DOHH2 (cell line): Measurements from ENCODE around the gene SCO1.

Experiments used
- CTCF ChIP-seq: fragments of 200-600 bp; sonication (generic); IDR thresholded peaks from one replicate; pipeline ENCODE4 v1.5.1; 2014; ENCODE audit warnings: antibody characterized with exemption, mild to moderate bottlenecking, low read depth, low read length; ENCODE audit not compliant: poor library complexity, severe bottlenecking
- EZH2phosphoT487 ChIP-seq: fragments of 200-600 bp; sonication (generic); IDR thresholded peaks from 2 replicates; pipeline ENCODE4 v1.6.1; 2017; ENCODE audit warnings: borderline replicate concordance, mild to moderate bottlenecking, antibody characterized with exemption, low read length, moderate library complexity, mixed read lengths

GRCh38 chr17:10661437-10661836, 35.9 kb downstream of the SCO1 start:
- no peak for TF ChIP-seq CTCF
- no peak for TF ChIP-seq EZH2phosphoT487
